GM12878 (cell line): ENCODE measurements around the gene NDST4. TPM values are rescaled to one million over a fixed set of nuclear protein-coding genes. Genes with fewer than 3 reads are reported as not detected.

Experiments used
- ATAC-seq: fragments of 200-7000 bp; cut with Tn5 transposase; 3 replicates; pipeline ENCODE4 v1.9.1; 2020; ENCODE audit warnings: mild to moderate bottlenecking, moderate library complexity
- BruUV-seq: library from RNA; stranded (reverse); fragments of 400-500 nt; replicated peaks from 2 replicates; lab custom pipeline; 2021; lab: Mats Ljungman, UMichigan
- CTCF ChIA-PET: fragments of 300-600 bp; sonication (Branson Sonifier 250); formaldehyde crosslinking; extraction: SDS; loops from one replicate; lab custom pipeline; 2021; ENCODE audit warnings: inconsistent platforms; lab: Yijun Ruan, JAX
- POLR2A ChIA-PET: fragments of 350-600 bp; formaldehyde crosslinking; extraction: SDS; loops from one replicate; lab custom pipeline; 2021; ENCODE audit warnings: inconsistent platforms; lab: Charles Lee
- RAD21 ChIA-PET: fragments of 300-600 bp; sonication (Branson Sonifier 250); formaldehyde crosslinking; loops from one replicate; lab custom pipeline; 2023; ENCODE audit warnings: antibody characterized with exemption; ENCODE audit not compliant: unreplicated experiment; lab: Charles Lee
- SMC1A ChIA-PET: fragments of 300-600 bp; sonication (Branson Sonifier 250); formaldehyde crosslinking; loops from one replicate; lab custom pipeline; 2023; ENCODE audit not compliant: unreplicated experiment, uncharacterized antibody; lab: Charles Lee
- DNase-seq: peaks from one replicate; pipeline ENCODE4 v3.0.0-alpha.2; 2011; ENCODE audit warnings: low read depth, low spot score
- FAIRE-seq: peaks from 3 replicates; lab custom pipeline; 2011; peaks lifted over from hg19 to GRCh38; lab: Jason Lieb, UNC
- H2AFZ ChIP-seq: 2 replicates; pipeline ENCODE4 v1.6.0; 2011; ENCODE audit warnings: low read depth, low read length, control low read depth; ENCODE audit not compliant: control insufficient read depth
- H3K27ac ChIP-seq: 2 replicates; pipeline ENCODE4 v1.5.1; 2011; ENCODE audit warnings: control low read depth; ENCODE audit not compliant: control insufficient read depth, insufficient read depth
- H3K27me3 ChIP-seq, 2 experiments: replicated peaks in 1 of 2; 2 replicates each; pipeline versions ENCODE4 v1.6.0 to v1.6.1; 2011; ENCODE audit warnings: low read length in 1 of 2; ENCODE audit not compliant: control insufficient read depth in 2 of 2, insufficient read depth in 2 of 2
- H3K36me3 ChIP-seq, 2 experiments: 2 replicates each; pipeline ENCODE4 v1.5.1; 2011; ENCODE audit warnings: low read length in 1 of 2; ENCODE audit not compliant: control insufficient read depth in 2 of 2, insufficient read depth in 2 of 2
- H3K4me1 ChIP-seq: 2 replicates; pipeline ENCODE4 v1.6.1; 2011; ENCODE audit warnings: mild to moderate bottlenecking, low read length, moderate library complexity, mixed read lengths; ENCODE audit not compliant: control insufficient read depth, insufficient read depth
- H3K4me2 ChIP-seq: 2 replicates; pipeline ENCODE4 v1.6.0; 2011; ENCODE audit warnings: control low read depth; ENCODE audit not compliant: control insufficient read depth, insufficient read depth
- H3K4me3 ChIP-seq: fragments of 200-600 bp; sonication (generic); 2 replicates; pipeline ENCODE4 v1.5.1; 2016
- H3K79me2 ChIP-seq: 2 replicates; pipeline ENCODE4 v1.6.0; 2011; ENCODE audit warnings: low read length; ENCODE audit not compliant: control insufficient read depth, insufficient read depth
- H3K9ac ChIP-seq: 2 replicates; pipeline ENCODE4 v1.8.0; 2011; ENCODE audit warnings: low read length, control low read depth, mixed read lengths; ENCODE audit not compliant: control insufficient read depth, insufficient read depth
- H3K9me3 ChIP-seq: replicated peaks from 3 replicates; pipeline ENCODE4 v1.5.1; 2011; ENCODE audit warnings: mild to moderate bottlenecking, low read length; ENCODE audit not compliant: control insufficient read depth, insufficient read depth
- H4K20me1 ChIP-seq: 2 replicates; pipeline ENCODE4 v1.6.0; 2011; ENCODE audit not compliant: control insufficient read depth, insufficient read depth
- ATF3 ChIP-seq: IDR thresholded peaks from 2 replicates; pipeline ENCODE4 v1.6.1; 2011; ENCODE audit warnings: low read depth, mild to moderate bottlenecking, low read length, moderate library complexity, borderline replicate concordance; ENCODE audit errors: extremely low read depth
- NBN ChIP-seq: fragments of 450-650 bp; IDR thresholded peaks from 2 replicates; pipeline ENCODE4 v1.6.1; 2016
- SREBF1 ChIP-seq: IDR thresholded peaks from 2 replicates; pipeline ENCODE4 v1.6.1; 2012; ENCODE audit warnings: mild to moderate bottlenecking, low read length
- SRF ChIP-seq, 2 experiments: IDR thresholded peaks; 2 replicates each; pipeline ENCODE4 v1.6.1; 2011; ENCODE audit warnings: low read depth in 2 of 2, low read length in 2 of 2, mild to moderate bottlenecking in 1 of 2, moderate library complexity in 1 of 2
- USF1 ChIP-seq: IDR thresholded peaks from 2 replicates; pipeline ENCODE4 v1.6.1; 2011; ENCODE audit warnings: borderline replicate concordance, low read depth, mild to moderate bottlenecking, moderate library complexity, mixed read lengths, low read length; ENCODE audit not compliant: insufficient read depth; ENCODE audit errors: extremely low read length
- YBX1 ChIP-seq: fragments of 450-650 bp; IDR thresholded peaks from 2 replicates; pipeline ENCODE4 v1.6.1; 2016; ENCODE audit warnings: antibody characterized with exemption
- ZNF217 ChIP-seq: fragments of 450-650 bp; IDR thresholded peaks from 2 replicates; pipeline ENCODE4 v1.6.1; 2017; ENCODE audit warnings: antibody characterized with exemption, mild to moderate bottlenecking
- ZNF24 ChIP-seq: fragments of 450-650 bp; IDR thresholded peaks from 2 replicates; pipeline ENCODE4 v1.6.1; 2017; ENCODE audit warnings: antibody characterized with exemption, mild to moderate bottlenecking
- WGBS: methylation state at CpG from one replicate; pipeline ENCODE4 v1.1.6; 2016; ENCODE audit warnings: low lambda C conversion rate; ENCODE audit not compliant: insufficient replicate concordance, insufficient coverage; ENCODE audit errors: missing lambda C conversion rate; 5-methylcytosine and 5-hydroxymethylcytosine counted together
- in situ Hi-C: fragments of 300-500 bp; cut with MboI; formaldehyde crosslinking; loops from 9 replicates; pipeline ENCODE4 v1.14.3; 2018; ENCODE audit warnings: mixed read lengths
- intact Hi-C: fragments of 100-400 bp; cut with micrococcal nuclease; formaldehyde crosslinking; loops from one replicate; pipeline ENCODE4 v1.14.2; 2022; ENCODE audit not compliant: unreplicated experiment
- polyA plus RNA-seq, 11 experiments: library from polyadenylated mRNA; depleted of rRNA in 4 of 11; unstranded in 6 of 11; stranded (reverse) in 5 of 11; fragments of >200 nt; fragmentation: Nextera tagmentation in 4 of 11; fragmentation: Illumina TruSeq in 1 of 11; extraction: Ambion mirVana in 4 of 11; extraction: Trizol in 1 of 11; gene quantifications; 1 replicate in 1 of 11; 2 replicates in 10 of 11; pipeline versions ENCODE4 v1.2.1 to v1.2.3, GENCODE V29; 2011 to 2016; ENCODE audit warnings: inconsistent platforms in 2 of 11, missing spikeins in 2 of 11, low read depth in 1 of 11
- total RNA-seq, 4 experiments: library from RNA; depleted of rRNA in 3 of 4; stranded (reverse); fragments of >200 nt in 3 of 4; fragmentation: Illumina TruSeq in 1 of 4; extraction: Trizol in 1 of 4; gene quantifications; 2 replicates each; pipeline versions ENCODE4 v1.2.1 to v1.2.3, GENCODE V29; 2013 to 2021

Gene NDST4
- total and polyA plus RNA-seq, 10 of the 15 experiments (the other 5 are each of a cell fraction or from before 2014, with no cell fraction given): 0.04 to 0.11 (median 0.07) TPM; not detected in 6

GRCh38 chr4:114924311-114924710 is 189.1 kb downstream of the NDST4 start:
- Histone ChIP-seq H3K4me3 (no peak overlapping the region), H4K20me1 (no peaks in the 10 kb centered on the region), H3K4me1 (no peaks in the 10 kb centered on the region), H2AFZ (no peak overlapping the region)
- intact Hi-C loops: no loop called here
- FAIRE-seq: no peak
- POLR2A ChIA-PET: no interaction called here
- no peak for TF ChIP-seq NBN
- TF ChIP-seq ZNF24: no peak
- TF ChIP-seq ATF3: no peak
- no peak for TF ChIP-seq USF1
- no peak for TF ChIP-seq YBX1
- TF ChIP-seq SREBF1: no peak
- no peak for TF ChIP-seq ZNF217
- no peak for TF ChIP-seq SRF (IDR thresholded peaks at IDR 0.05; ENCODE audit: low read depth in 2 of 2, low read length in 2 of 2)
- TF ChIP-seq, all 136 proteins: peak for 0
- no peaks in the 10 kb centered on the region for H3K9me3 ChIP-seq
- no peak overlapping the region for H3K4me2 ChIP-seq
- RAD21 ChIA-PET: no interaction called here
- BruUV-seq: no TSS peak
- in situ Hi-C loops: no loop called here
- DNase-seq (no peak), ATAC-seq (no peak)
- H3K27ac ChIP-seq: no peak overlapping the region
- no peaks in the 10 kb centered on the region for H3K27me3 ChIP-seq
- H3K9ac ChIP-seq: no peak overlapping the region
- CTCF ChIA-PET: no interaction called here
- SMC1A ChIA-PET: no interaction called here
- 0% methylated on average over 1 of the region's 1 CpG for whole genome bisulfite sequencing
- H3K79me2 ChIP-seq: no peaks in the 10 kb centered on the region
- H3K36me3 ChIP-seq: no peaks in the 10 kb centered on the region
